RWPE1 (cell line): ENCODE measurements around the gene LHX8.

Source experiments
- CTCF ChIA-PET: fragments of 350-600 bp; sonication (Branson Sonifier 250); formaldehyde crosslinking; extraction: SDS; loops from one replicate; lab custom pipeline; 2021; lab: Yijun Ruan, JAX
- POLR2A ChIA-PET: fragments of 400-600 bp; formaldehyde crosslinking; extraction: SDS; loops from one replicate; lab custom pipeline; 2020; ENCODE audit warnings: antibody characterized with exemption; ENCODE audit not compliant: low non-redundant PET; lab: Yijun Ruan, JAX
- DNase-seq: peaks from one replicate; pipeline ENCODE4 v3.0.0; 2012; ENCODE audit warnings: low spot score
- H3K27ac ChIP-seq: fragments of 450-650 bp; 2 replicates; pipeline ENCODE4 v1.5.1; 2017
- TF ChIP-seq, protein P1 (sequence below): fragments of 450-650 bp; conservative IDR thresholded peaks from 2 replicates; pipeline ENCODE4 v1.5.1; 2017; ENCODE audit warnings: low read depth, mild to moderate bottlenecking

Gene LHX8

DNA sequence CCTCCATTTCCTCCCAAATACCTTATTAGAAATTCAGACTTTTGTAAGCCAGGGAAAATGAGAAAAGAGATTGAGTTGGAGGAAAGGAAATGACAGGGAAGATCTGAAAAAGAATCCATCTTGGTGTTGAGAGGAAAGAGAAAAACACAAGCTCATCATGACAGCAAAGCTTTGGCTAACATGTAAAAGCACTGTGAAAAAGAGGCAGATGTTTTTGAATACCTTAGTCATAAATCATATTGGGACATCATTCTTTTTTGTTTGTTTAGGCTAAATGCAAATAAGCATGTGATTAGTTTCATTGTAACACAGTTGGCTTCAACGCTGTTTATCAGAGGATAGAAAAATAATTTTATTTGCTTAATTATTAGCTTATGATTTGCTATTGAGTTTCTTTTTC lies 64.6 kb downstream of the LHX8 start:
- TF ChIP-seq, protein P1, sequence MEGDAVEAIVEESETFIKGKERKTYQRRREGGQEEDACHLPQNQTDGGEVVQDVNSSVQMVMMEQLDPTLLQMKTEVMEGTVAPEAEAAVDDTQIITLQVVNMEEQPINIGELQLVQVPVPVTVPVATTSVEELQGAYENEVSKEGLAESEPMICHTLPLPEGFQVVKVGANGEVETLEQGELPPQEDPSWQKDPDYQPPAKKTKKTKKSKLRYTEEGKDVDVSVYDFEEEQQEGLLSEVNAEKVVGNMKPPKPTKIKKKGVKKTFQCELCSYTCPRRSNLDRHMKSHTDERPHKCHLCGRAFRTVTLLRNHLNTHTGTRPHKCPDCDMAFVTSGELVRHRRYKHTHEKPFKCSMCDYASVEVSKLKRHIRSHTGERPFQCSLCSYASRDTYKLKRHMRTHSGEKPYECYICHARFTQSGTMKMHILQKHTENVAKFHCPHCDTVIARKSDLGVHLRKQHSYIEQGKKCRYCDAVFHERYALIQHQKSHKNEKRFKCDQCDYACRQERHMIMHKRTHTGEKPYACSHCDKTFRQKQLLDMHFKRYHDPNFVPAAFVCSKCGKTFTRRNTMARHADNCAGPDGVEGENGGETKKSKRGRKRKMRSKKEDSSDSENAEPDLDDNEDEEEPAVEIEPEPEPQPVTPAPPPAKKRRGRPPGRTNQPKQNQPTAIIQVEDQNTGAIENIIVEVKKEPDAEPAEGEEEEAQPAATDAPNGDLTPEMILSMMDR: no peak
- no peak overlapping the region for H3K27ac ChIP-seq
- ChIA-PET POLR2A (no interaction called here), CTCF (interaction anchor here (0.6 kb wide), 1 partner anchor 427 kb away, joined by 3 read pairs; no protein-coding TSS in a partner anchor)
- no peak for DNase-seq

DNA sequence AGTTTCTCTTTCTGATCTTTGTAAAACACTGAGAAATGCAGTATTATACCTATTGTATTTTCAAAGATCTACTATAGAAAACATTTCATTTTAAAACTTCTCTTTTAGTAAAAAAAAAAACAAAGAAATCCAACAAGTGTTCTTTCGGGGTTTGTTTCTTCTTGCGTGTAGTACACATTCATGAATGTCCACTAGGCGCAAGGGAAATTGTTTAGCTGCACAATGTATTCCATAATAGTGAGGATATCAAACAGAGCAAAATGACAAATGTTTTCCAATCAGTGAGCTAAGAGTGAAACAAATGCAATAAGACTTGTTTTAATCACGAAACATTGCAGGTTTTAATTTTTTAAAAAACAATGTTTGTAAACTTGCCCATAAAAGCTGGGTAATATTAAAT lies 68.6 kb downstream of the LHX8 start:
- CTCF ChIA-PET: interaction anchor here (0.9 to 2.7 kb wide), 3 partner anchors 150 to 431 kb away, joined by 3 to 21 read pairs (median 5); no protein-coding TSS in a partner anchor
- POLR2A ChIA-PET: no interaction called here
- TF ChIP-seq, protein P1: no peak
- no peak for DNase-seq
- no peak overlapping the region for H3K27ac ChIP-seq

DNA sequence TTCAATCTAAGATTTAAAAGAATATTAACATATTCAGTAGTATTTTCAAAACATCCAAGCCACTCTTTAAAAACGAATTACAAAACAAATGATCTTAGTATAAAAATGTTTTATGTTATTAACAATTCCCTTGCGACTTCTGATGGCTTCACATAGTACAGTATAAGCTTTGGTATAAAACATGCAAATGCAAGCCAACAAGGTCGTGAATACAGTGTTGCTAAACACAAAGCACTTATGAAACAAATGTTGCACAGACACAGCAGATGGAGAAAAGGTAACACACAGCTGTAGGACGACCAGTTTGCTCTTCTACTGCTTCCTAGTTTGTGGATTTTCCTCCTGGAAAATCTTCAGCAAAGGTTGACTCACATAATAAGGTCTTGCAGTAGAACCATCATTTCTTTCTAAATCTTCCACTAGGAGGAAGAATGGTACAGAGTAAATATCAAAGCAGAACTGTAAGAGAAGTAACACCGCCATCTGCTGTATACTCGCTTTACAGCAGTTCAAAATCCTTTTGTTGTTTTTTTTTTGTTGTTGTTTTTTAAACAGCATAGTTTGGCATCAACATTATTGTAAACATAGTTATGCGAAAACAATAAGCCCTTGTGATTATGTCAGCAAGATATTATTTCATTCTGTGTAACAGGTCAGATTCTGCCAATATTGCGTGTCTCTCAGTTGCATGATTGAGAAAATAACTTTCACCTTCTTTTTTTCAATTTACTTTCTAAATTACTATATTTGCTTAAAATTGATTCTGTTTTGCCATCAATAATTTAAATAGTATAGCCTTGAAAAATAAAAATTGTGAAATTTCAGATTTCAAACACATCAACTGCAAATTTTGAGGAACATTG lies 69.5 kb downstream of the LHX8 start:
- ChIA-PET CTCF (interaction anchor here (0.6 to 2.7 kb wide), 6 partner anchors 11 to 675 kb away, joined by 3 to 21 read pairs (median 4); no protein-coding TSS in a partner anchor), POLR2A (no interaction called here)
- peak; percentile 57 for DNase-seq
- TF ChIP-seq, protein P1: peak; percentile 83
- H3K27ac ChIP-seq: no peak overlapping the region

DNA sequence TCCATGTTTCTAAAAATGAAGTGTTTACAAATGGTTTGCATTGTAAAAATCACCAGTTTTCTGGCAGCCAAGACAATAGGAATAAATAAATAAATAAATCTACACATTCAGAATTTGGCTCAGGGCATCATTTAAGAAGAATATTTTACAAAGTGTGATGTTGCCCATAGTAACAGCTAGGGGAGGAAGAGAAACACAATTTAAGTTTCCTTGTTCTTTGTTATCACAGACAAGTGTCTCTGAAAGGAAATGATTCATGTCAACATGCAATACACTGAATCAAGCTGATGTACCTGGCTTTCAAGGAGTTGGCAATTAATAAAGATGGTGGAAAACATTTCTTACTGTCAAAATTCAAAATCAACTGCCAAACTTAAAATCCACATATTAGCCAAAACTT lies 74.7 kb downstream of the LHX8 start:
- POLR2A ChIA-PET: no interaction called here
- H3K27ac ChIP-seq: no peak overlapping the region
- CTCF ChIA-PET: no interaction called here
- TF ChIP-seq, protein P1: no peak
- no peak for DNase-seq
